ENCODE results near the gene DSE. TPM values are rescaled to one million over a fixed set of nuclear protein-coding genes. Genes with fewer than 3 reads are reported as not detected.

The DSE gene
- total and polyA plus RNA-seq, 3 experiments from 2014 or later = 2.7 to 7.9 (median 7.5) TPM

- Histone ChIP-seq H3K4me3 (ENCODE audit: low read length) (no peak overlapping the region), H3K27me3 (ENCODE audit: insufficient read depth, low read length, poor library complexity, severe bottlenecking) (no peaks in the 10 kb centered on the region), H3K4me1 (ENCODE audit: insufficient read depth, low read length) (peaks cover 5% of the 10 kb centered on the region), H3K9me3 (ENCODE audit: low read length) (no peaks in the 10 kb centered on the region), H3K27ac (ENCODE audit: low read depth, low read length) (no peak overlapping the region), H3K36me3 (ENCODE audit: insufficient read depth, low read length) (no peaks in the 10 kb centered on the region)
- peaks cover 12 to 18% (median 17%) of the 10 kb centered on the region in 3 donors for H3K4me1 Mint-ChIP-seq
- H3K4me3 Mint-ChIP-seq = no peak overlapping the region
- no peak overlapping the region for H3K27ac Mint-ChIP-seq
- H3K9me3 Mint-ChIP-seq = no peaks in the 10 kb centered on the region
- POLR2A ChIA-PET = no interaction called here
- no peak for DNase-seq
- CTCF ChIA-PET = no interaction called here
- H3K36me3 Mint-ChIP-seq = no peaks in the 10 kb centered on the region
- peaks cover 3 to 16% of the 10 kb centered on the region in 2 donors for H3K27me3 Mint-ChIP-seq
Observed at GRCh38 chr6:116447052-116447451, 76.3 kb downstream of the DSE start.

DNA sequence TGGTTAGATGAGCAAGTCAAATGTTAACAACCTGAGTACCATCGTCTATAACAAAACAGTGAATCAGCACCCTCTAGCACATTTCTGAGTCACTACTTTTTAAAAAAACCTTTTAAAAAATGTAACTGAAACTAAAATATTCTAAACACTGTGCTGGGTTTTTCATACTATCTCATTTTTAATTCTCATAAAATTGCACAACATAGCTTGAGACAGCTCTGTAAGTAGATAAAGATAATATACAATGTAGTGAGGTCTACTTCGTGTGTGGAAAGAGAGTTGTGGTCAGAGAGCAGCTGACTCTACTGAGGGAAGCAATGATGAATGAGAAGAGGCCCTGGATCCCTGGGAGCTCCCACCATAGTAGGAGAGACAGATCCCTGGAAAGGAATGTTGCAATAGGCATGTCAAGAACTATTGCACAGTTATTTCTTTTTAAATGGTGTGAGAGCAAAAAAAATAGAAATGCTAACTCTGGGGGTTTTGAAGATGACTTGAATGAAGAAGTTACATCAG is 76.8 kb downstream of the DSE start:
- H3K27me3 ChIP-seq (ENCODE audit: insufficient read depth, low read length, poor library complexity, severe bottlenecking) = no peaks in the 10 kb centered on the region
- no peaks in the 10 kb centered on the region for H3K9me3 ChIP-seq (ENCODE audit: low read length)
- H3K36me3 Mint-ChIP-seq = no peaks in the 10 kb centered on the region
- H3K27me3 Mint-ChIP-seq = peaks cover 3 to 11% of the 10 kb centered on the region in 2 donors
- POLR2A ChIA-PET = no interaction called here
- H3K4me3 Mint-ChIP-seq = no peak overlapping the region
- no peak overlapping the region for H3K27ac Mint-ChIP-seq
- DNase-seq = no peak
- no peaks in the 10 kb centered on the region for H3K36me3 ChIP-seq (ENCODE audit: insufficient read depth, low read length)
- CTCF ChIA-PET = no interaction called here
- H3K9me3 Mint-ChIP-seq = no peaks in the 10 kb centered on the region
- no peak overlapping the region for H3K27ac ChIP-seq (ENCODE audit: low read depth, low read length)
- H3K4me3 ChIP-seq (ENCODE audit: low read length) = no peak overlapping the region
- peaks cover 5% of the 10 kb centered on the region for H3K4me1 ChIP-seq (ENCODE audit: insufficient read depth, low read length)
- H3K4me1 Mint-ChIP-seq = peaks cover 12 to 18% (median 17%) of the 10 kb centered on the region in 3 donors

DNA sequence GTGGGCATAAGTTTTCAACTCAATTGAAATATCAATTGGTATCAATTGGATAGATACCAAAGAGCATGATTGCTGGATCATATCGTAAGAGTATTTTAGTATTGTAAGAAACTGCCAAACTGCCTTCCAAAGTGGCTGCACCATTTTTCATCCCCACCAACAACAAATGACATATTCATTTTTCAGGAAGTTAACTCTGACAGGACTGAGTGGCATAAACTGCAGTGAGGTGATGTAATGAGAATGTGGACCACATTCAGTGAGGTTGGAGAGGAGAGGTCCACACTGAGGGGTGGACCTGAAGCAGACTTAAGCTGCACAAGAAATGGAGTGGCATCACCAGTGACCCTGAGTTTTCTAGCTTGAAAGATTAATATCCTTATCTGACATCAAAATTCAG is 78.8 kb downstream of the DSE start:
- no peak overlapping the region for H3K4me3 Mint-ChIP-seq
- no peak for DNase-seq
- H3K27ac ChIP-seq (ENCODE audit: low read depth, low read length) = no peak overlapping the region
- no peaks in the 10 kb centered on the region for H3K9me3 Mint-ChIP-seq
- no peaks in the 10 kb centered on the region for H3K36me3 ChIP-seq (ENCODE audit: insufficient read depth, low read length)
- H3K27me3 Mint-ChIP-seq = peaks cover 7 to 18% of the 10 kb centered on the region in 2 donors
- CTCF ChIA-PET = interaction anchor here (0.7 kb wide), 1 partner anchor 162 kb away, joined by 4 read pairs; no protein-coding TSS in a partner anchor
- no peaks in the 10 kb centered on the region for H3K36me3 Mint-ChIP-seq
- no peaks in the 10 kb centered on the region for H3K27me3 ChIP-seq (ENCODE audit: insufficient read depth, low read length, poor library complexity, severe bottlenecking)
- H3K4me1 Mint-ChIP-seq = peaks cover 8 to 13% (median 10%) of the 10 kb centered on the region in 3 donors
- H3K9me3 ChIP-seq (ENCODE audit: low read length) = no peaks in the 10 kb centered on the region
- H3K4me3 ChIP-seq (ENCODE audit: low read length) = no peak overlapping the region
- POLR2A ChIA-PET = no interaction called here
- H3K4me1 ChIP-seq (ENCODE audit: insufficient read depth, low read length) = peaks cover 4% of the 10 kb centered on the region
- no peak overlapping the region for H3K27ac Mint-ChIP-seq

GRCh38 chr6:116450185-116450710 is 79.5 kb downstream of the DSE start:
- peaks cover 7 to 19% of the 10 kb centered on the region in 2 donors for H3K27me3 Mint-ChIP-seq
- H3K36me3 Mint-ChIP-seq = no peaks in the 10 kb centered on the region
- no peaks in the 10 kb centered on the region for H3K27me3 ChIP-seq (ENCODE audit: insufficient read depth, low read length, poor library complexity, severe bottlenecking)
- H3K36me3 ChIP-seq (ENCODE audit: insufficient read depth, low read length) = no peaks in the 10 kb centered on the region
- POLR2A ChIA-PET = no interaction called here
- no peak for DNase-seq
- CTCF ChIA-PET = interaction anchor here (0.7 kb wide), 1 partner anchor 162 kb away, joined by 4 read pairs; no protein-coding TSS in a partner anchor
- peaks cover 1 to 6% (median 3%) of the 10 kb centered on the region in 3 donors for H3K4me1 Mint-ChIP-seq
- no peaks in the 10 kb centered on the region for H3K9me3 Mint-ChIP-seq
- H3K4me3 Mint-ChIP-seq = no peak overlapping the region
- H3K4me1 ChIP-seq (ENCODE audit: insufficient read depth, low read length) = no peaks in the 10 kb centered on the region
- no peak overlapping the region for H3K4me3 ChIP-seq (ENCODE audit: low read length)
- no peak overlapping the region for H3K27ac ChIP-seq (ENCODE audit: low read depth, low read length)
- H3K27ac Mint-ChIP-seq = no peak overlapping the region
- no peaks in the 10 kb centered on the region for H3K9me3 ChIP-seq (ENCODE audit: low read length)

- Histone ChIP-seq H3K4me1 (ENCODE audit: insufficient read depth, low read length) (no peaks in the 10 kb centered on the region), H3K36me3 (ENCODE audit: insufficient read depth, low read length) (no peaks in the 10 kb centered on the region), H3K27ac (ENCODE audit: low read depth, low read length) (no peak overlapping the region), H3K27me3 (ENCODE audit: insufficient read depth, low read length, poor library complexity, severe bottlenecking) (no peaks in the 10 kb centered on the region), H3K9me3 (ENCODE audit: low read length) (no peaks in the 10 kb centered on the region), H3K4me3 (ENCODE audit: low read length) (no peak overlapping the region)
- no peaks in the 10 kb centered on the region for H3K36me3 Mint-ChIP-seq
- H3K27me3 Mint-ChIP-seq = peaks cover 7 to 19% of the 10 kb centered on the region in 2 donors
- ChIA-PET POLR2A (no interaction called here), CTCF (interaction anchor here (1.2 kb wide), 1 partner anchor 83 kb away, joined by 3 read pairs; no protein-coding TSS in a partner anchor)
- peaks cover 0 to 5% (median 0%) of the 10 kb centered on the region in 3 donors for H3K4me1 Mint-ChIP-seq
- H3K9me3 Mint-ChIP-seq = no peaks in the 10 kb centered on the region
- no peak overlapping the region for H3K4me3 Mint-ChIP-seq
- H3K27ac Mint-ChIP-seq = no peak overlapping the region
- DNase-seq = no peak
Observed at GRCh38 chr6:116450769-116451740, 80.3 kb downstream of the DSE start.

DNA sequence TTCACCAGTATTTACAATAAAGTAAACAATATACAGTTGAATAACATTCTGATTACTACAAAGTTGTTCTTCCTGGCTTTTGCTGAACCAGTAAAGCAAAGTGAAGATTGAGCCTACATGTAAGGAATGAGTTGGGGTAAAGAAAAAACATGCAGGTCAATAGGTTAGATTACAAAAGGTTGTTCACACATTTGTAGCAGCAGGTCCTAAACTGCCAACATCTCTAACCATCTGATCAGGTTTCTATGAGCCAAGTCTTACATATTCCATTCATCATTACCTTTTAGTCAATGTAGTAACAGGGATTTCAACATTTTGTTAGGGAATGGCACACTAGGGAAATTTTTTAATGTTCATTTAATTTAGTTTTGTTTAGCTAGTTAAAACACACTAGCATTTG is 81.2 kb downstream of the DSE start:
- H3K36me3 Mint-ChIP-seq = no peaks in the 10 kb centered on the region
- H3K4me1 Mint-ChIP-seq = peaks cover 0 to 5% (median 0%) of the 10 kb centered on the region in 3 donors
- no peaks in the 10 kb centered on the region for H3K27me3 ChIP-seq (ENCODE audit: insufficient read depth, low read length, poor library complexity, severe bottlenecking)
- no peak overlapping the region for H3K4me3 Mint-ChIP-seq
- H3K4me1 ChIP-seq (ENCODE audit: insufficient read depth, low read length) = no peaks in the 10 kb centered on the region
- ChIA-PET POLR2A (no interaction called here), CTCF (interaction anchor here (1.2 kb wide), 1 partner anchor 82 kb away, joined by 3 read pairs; no protein-coding TSS in a partner anchor)
- H3K9me3 ChIP-seq (ENCODE audit: low read length) = no peaks in the 10 kb centered on the region
- no peak overlapping the region for H3K4me3 ChIP-seq (ENCODE audit: low read length)
- H3K27ac Mint-ChIP-seq = no peak overlapping the region
- no peak for DNase-seq
- no peaks in the 10 kb centered on the region for H3K9me3 Mint-ChIP-seq
- H3K27ac ChIP-seq (ENCODE audit: low read depth, low read length) = no peak overlapping the region
- no peaks in the 10 kb centered on the region for H3K36me3 ChIP-seq (ENCODE audit: insufficient read depth, low read length)
- peaks cover 7 to 19% of the 10 kb centered on the region in 2 donors for H3K27me3 Mint-ChIP-seq

DNA sequence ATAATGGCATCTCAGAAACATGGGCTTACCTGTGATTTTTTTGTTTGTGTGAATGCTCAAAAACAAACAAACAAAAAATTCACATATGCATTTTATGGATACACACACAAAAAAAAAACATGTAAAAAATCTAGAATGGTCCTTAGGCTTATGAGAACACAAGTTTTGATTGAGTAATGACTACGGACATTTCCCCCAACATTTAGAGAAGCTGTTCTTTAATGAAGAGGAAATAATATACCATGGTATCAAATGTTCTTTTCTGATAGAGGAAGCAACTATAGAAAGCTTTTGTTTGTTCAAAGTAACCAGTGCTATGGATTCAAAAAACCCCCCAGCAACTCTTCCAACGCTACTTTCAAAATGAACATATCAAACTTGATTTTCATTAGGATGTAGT is 81.8 kb downstream of the DSE start:
- Mint-ChIP-seq H3K27ac (no peak overlapping the region), H3K4me1 (peaks cover 0 to 5% (median 0%) of the 10 kb centered on the region in 3 donors), H3K4me3 (no peak overlapping the region), H3K9me3 (no peaks in the 10 kb centered on the region), H3K36me3 (no peaks in the 10 kb centered on the region), H3K27me3 (peaks cover 7 to 19% of the 10 kb centered on the region in 2 donors)
- Histone ChIP-seq H3K4me1 (ENCODE audit: insufficient read depth, low read length) (no peaks in the 10 kb centered on the region), H3K27ac (ENCODE audit: low read depth, low read length) (no peak overlapping the region), H3K27me3 (ENCODE audit: insufficient read depth, low read length, poor library complexity, severe bottlenecking) (no peaks in the 10 kb centered on the region), H3K4me3 (ENCODE audit: low read length) (no peak overlapping the region), H3K36me3 (ENCODE audit: insufficient read depth, low read length) (no peaks in the 10 kb centered on the region), H3K9me3 (ENCODE audit: low read length) (no peaks in the 10 kb centered on the region)
- ChIA-PET POLR2A (no interaction called here), CTCF (no interaction called here)
- no peak for DNase-seq

DNA sequence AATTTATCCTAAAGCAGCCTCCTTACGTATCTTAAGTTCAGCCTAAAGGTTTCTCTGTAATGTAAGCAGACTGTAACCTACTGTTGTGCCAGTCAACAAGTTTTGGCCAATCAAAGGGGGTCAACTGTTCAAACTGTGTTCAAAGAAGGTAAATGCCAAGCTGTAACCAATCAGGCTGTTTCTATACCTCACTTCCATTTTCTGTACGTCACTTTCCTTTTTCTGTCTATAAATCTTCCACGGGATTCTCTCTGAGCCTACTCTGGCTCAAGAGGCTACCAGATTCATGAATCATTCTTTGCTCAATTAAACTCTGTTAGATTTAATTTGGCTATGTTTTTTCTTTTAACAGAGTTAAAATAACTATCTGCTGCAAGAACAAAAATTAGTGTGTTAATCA is 85.4 kb downstream of the DSE start:
- H3K27ac Mint-ChIP-seq = no peak overlapping the region
- POLR2A ChIA-PET = no interaction called here
- no peak for DNase-seq
- Histone ChIP-seq H3K27me3 (ENCODE audit: insufficient read depth, low read length, poor library complexity, severe bottlenecking) (no peaks in the 10 kb centered on the region), H3K9me3 (ENCODE audit: low read length) (no peaks in the 10 kb centered on the region), H3K4me3 (ENCODE audit: low read length) (no peak overlapping the region), H3K4me1 (ENCODE audit: insufficient read depth, low read length) (peaks cover under 1% of the 10 kb centered on the region), H3K36me3 (ENCODE audit: insufficient read depth, low read length) (no peaks in the 10 kb centered on the region), H3K27ac (ENCODE audit: low read depth, low read length) (no peak overlapping the region)
- H3K9me3 Mint-ChIP-seq = no peaks in the 10 kb centered on the region
- H3K36me3 Mint-ChIP-seq = no peaks in the 10 kb centered on the region
- H3K4me1 Mint-ChIP-seq = peaks cover 2 to 7% (median 5%) of the 10 kb centered on the region in 3 donors
- CTCF ChIA-PET = no interaction called here
- H3K27me3 Mint-ChIP-seq = peaks cover 4 to 15% of the 10 kb centered on the region in 2 donors
- H3K4me3 Mint-ChIP-seq = no peak overlapping the region

Measured in CD8-positive, alpha-beta memory T cell (primary cell).